ENCODE data around the gene CACNA1C. TPM values are rescaled to one million over a fixed set of nuclear protein-coding genes. Genes with fewer than 3 reads are reported as not detected.

Gene CACNA1C
- total RNA-seq, 2 donors from 2014 or later, result 8.1 to 18.2 TPM

DNA sequence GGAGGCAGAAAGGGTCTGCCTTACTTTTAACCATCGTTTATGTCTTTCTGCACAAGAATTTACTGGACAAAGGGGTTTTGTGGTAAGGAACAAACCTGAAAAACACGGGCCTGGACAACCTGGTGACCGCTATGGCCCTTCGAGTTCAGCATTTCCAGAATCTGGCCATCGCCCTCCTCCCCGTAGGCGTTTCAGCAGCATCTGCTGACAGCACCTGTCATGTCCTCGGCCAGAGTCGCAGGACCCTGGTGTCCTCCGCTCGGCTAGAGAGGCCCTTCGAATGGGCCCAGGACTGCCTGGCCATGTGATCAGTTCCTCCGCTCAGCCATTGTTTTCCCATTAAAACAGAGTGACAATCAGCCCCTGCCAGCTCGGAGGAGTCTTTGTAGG is 599.2 kb downstream of the CACNA1C start:
- Histone ChIP-seq H3K4me3 (no peak overlapping the region), H3K36me3 (no peaks in the 10 kb centered on the region), H3K27me3 (replicated peaks; ENCODE audit: insufficient read depth) (no peaks in the 10 kb centered on the region), H3K9me3 (no peaks in the 10 kb centered on the region), H3K4me1 (replicated peaks) (no peaks in the 10 kb centered on the region), H3K27ac (no peak overlapping the region)
- TF ChIP-seq POLR2A (IDR thresholded peaks at IDR 0.05) (no peak), POLR2AphosphoS5 (IDR thresholded peaks at IDR 0.05) (no peak)
- TF ChIP-seq, protein P1, sequence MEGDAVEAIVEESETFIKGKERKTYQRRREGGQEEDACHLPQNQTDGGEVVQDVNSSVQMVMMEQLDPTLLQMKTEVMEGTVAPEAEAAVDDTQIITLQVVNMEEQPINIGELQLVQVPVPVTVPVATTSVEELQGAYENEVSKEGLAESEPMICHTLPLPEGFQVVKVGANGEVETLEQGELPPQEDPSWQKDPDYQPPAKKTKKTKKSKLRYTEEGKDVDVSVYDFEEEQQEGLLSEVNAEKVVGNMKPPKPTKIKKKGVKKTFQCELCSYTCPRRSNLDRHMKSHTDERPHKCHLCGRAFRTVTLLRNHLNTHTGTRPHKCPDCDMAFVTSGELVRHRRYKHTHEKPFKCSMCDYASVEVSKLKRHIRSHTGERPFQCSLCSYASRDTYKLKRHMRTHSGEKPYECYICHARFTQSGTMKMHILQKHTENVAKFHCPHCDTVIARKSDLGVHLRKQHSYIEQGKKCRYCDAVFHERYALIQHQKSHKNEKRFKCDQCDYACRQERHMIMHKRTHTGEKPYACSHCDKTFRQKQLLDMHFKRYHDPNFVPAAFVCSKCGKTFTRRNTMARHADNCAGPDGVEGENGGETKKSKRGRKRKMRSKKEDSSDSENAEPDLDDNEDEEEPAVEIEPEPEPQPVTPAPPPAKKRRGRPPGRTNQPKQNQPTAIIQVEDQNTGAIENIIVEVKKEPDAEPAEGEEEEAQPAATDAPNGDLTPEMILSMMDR (IDR thresholded peaks at IDR 0.05), result no peak
- DNase-seq (ENCODE audit: low spot score), result no peak
- intact Hi-C loops (cut with DNase I), result no loop called here
- WGBS, result 91% methylated on average over 14 of the region's 14 CpGs

DNA sequence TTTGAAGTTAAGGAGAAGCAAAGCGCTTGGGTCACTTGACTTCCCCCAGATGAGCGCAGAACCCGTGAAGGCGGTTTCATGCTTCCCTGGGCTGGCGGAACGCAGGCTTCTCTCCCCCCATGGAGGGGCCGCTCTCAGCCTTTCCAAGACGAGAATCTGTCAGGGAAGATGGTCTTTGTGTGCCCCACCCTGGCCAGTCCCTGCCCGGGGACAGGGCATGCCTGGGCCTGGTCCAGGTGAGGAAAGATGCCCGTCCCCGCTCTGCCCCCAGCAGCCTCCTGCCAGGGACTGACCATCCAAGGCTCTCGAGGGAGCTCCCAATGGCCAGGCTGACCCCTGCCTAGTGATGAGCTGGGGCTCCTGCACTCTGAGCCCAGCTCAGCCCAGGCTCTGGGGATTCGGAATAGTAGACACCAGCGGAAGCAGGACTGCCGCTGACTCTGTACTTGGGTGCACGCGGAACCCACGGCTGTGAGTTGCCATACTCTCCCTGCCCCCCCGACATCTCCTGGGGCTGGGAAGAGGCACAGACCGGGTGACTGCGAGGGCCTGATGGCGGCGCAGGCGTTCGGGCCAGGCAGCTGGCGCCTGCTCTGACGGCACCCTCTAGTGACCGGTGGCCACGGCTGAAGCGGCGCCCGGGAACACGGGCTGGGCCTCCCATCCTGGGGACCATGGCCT is 599.8 kb downstream of the CACNA1C start:
- H3K4me1 ChIP-seq (replicated peaks), result no peaks in the 10 kb centered on the region
- TF ChIP-seq, protein P1 (IDR thresholded peaks at IDR 0.05), result no peak
- TF ChIP-seq POLR2AphosphoS5 (IDR thresholded peaks at IDR 0.05), result no peak
- no peak for TF ChIP-seq POLR2A (IDR thresholded peaks at IDR 0.05)
- DNase-seq (ENCODE audit: low spot score), result no peak
- intact Hi-C loops (cut with DNase I), result no loop called here
- H3K27ac ChIP-seq, result no peak overlapping the region
- no peaks in the 10 kb centered on the region for H3K27me3 ChIP-seq (replicated peaks; ENCODE audit: insufficient read depth)
- no peaks in the 10 kb centered on the region for H3K9me3 ChIP-seq
- WGBS, result 85% methylated on average over 25 of the region's 33 CpGs
- no peak overlapping the region for H3K4me3 ChIP-seq
- no peaks in the 10 kb centered on the region for H3K36me3 ChIP-seq

DNA sequence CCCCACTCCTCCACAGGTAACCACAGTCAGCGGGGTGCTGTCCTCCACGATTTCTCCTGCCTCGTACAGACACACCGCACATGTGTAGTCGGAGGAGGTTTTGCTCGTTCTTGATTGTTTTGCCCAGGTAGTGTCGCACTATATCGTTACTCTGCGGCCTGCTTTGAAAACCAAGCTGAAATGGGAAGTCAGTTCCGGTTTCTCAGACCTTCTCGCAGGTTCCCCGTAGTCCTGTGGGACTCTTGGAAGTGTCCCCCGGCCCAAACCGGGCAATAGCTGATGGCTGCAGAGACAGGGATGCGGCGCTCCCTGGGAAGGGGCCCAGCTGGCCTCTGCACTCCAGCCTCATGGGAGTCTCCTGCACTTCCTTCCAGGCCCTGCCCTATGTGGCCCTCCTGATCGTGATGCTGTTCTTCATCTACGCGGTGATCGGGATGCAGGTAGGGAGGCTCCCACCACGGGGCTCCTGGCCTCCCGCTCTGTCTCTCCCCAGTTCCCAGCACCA is 600.7 kb downstream of the CACNA1C start:
- TF ChIP-seq POLR2AphosphoS5 (IDR thresholded peaks at IDR 0.05) (no peak), POLR2A (IDR thresholded peaks at IDR 0.05) (no peak)
- TF ChIP-seq, protein P1 (IDR thresholded peaks at IDR 0.05), result no peak
- 92% methylated on average over 22 of the region's 22 CpGs for WGBS
- H3K4me3 ChIP-seq, result no peak overlapping the region
- no peaks in the 10 kb centered on the region for H3K27me3 ChIP-seq (replicated peaks; ENCODE audit: insufficient read depth)
- H3K9me3 ChIP-seq, result no peaks in the 10 kb centered on the region
- intact Hi-C loops (cut with DNase I), result no loop called here
- no peak for DNase-seq (ENCODE audit: low spot score)
- H3K36me3 ChIP-seq, result no peaks in the 10 kb centered on the region
- H3K4me1 ChIP-seq (replicated peaks), result no peaks in the 10 kb centered on the region
- H3K27ac ChIP-seq, result no peak overlapping the region

DNA sequence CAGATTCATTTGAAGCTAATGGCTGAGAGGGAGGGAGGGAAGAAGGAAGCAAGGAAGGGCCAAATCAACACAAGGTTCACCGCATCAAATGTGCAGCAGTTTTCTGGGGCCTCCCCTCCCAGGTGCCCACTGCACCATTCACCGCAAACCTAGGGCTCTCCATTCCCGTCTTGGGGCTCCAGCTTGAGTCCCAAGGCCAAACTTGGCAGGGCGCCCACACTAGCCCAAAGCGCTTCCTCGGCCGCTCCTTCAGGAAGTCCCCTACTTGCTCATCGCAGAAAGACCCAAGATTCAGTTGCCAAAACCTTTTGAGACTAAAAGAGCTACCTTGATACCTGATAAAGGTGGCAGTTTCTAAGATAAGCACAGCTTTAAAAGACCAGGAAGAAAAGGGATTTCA is 601.5 kb downstream of the CACNA1C start:
- TF ChIP-seq, protein P1 (IDR thresholded peaks at IDR 0.05), result no peak
- TF ChIP-seq POLR2AphosphoS5 (IDR thresholded peaks at IDR 0.05), result no peak
- no peak for TF ChIP-seq POLR2A (IDR thresholded peaks at IDR 0.05)
- no peaks in the 10 kb centered on the region for H3K27me3 ChIP-seq (replicated peaks; ENCODE audit: insufficient read depth)
- no peaks in the 10 kb centered on the region for H3K36me3 ChIP-seq
- no peaks in the 10 kb centered on the region for H3K9me3 ChIP-seq
- no peaks in the 10 kb centered on the region for H3K4me1 ChIP-seq (replicated peaks)
- no peak overlapping the region for H3K27ac ChIP-seq
- 85% methylated on average over 8 of the region's 8 CpGs for WGBS
- intact Hi-C loops (cut with DNase I), result no loop called here
- DNase-seq (ENCODE audit: low spot score), result no peak
- H3K4me3 ChIP-seq, result no peak overlapping the region

DNA sequence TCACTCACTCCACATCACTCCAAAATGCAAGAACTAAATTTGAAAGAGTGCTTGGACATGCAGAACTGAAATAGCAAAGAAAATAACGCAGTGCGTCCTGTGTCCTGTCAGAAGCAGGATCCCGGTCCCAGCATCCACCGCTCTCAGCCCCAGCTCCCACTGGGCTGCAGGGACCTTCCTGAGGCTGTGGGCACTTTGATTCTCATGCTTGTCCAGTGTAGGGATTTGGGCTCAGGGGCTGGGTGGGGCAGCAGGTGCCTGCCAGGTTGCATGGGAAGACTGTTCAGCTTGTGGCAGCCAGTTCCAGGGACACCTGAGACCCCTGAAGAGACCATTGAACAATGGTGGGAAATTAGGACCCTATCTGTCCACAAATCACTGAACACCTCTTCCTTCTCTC is 602.0 kb downstream of the CACNA1C start:
- no peaks in the 10 kb centered on the region for H3K27me3 ChIP-seq (replicated peaks; ENCODE audit: insufficient read depth)
- DNase-seq (ENCODE audit: low spot score), result no peak
- H3K9me3 ChIP-seq, result no peaks in the 10 kb centered on the region
- TF ChIP-seq, protein P1 (IDR thresholded peaks at IDR 0.05), result no peak
- no peak for TF ChIP-seq POLR2AphosphoS5 (IDR thresholded peaks at IDR 0.05)
- no peaks in the 10 kb centered on the region for H3K4me1 ChIP-seq (replicated peaks)
- H3K4me3 ChIP-seq, result no peak overlapping the region
- H3K36me3 ChIP-seq, result no peaks in the 10 kb centered on the region
- 69% methylated on average over 4 of the region's 4 CpGs for WGBS
- H3K27ac ChIP-seq, result no peak overlapping the region
- intact Hi-C loops (cut with DNase I), result no loop called here
